RCC 7860 (cell line): Measurements from ENCODE around the gene SPACA4.
A peak's percentile ranks its signal among the peaks of the same experiment; 100 is the strongest.

Experiments used
- DNase-seq: peaks from one replicate; pipeline ENCODE4 v3.0.0-alpha.2; 2015; ENCODE audit warnings: low spot score
- FAIRE-seq: peaks from 2 replicates; lab custom pipeline; 2012; peaks lifted over from hg19 to GRCh38; lab: Jason Lieb, UNC

The SPACA4 gene

DNA sequence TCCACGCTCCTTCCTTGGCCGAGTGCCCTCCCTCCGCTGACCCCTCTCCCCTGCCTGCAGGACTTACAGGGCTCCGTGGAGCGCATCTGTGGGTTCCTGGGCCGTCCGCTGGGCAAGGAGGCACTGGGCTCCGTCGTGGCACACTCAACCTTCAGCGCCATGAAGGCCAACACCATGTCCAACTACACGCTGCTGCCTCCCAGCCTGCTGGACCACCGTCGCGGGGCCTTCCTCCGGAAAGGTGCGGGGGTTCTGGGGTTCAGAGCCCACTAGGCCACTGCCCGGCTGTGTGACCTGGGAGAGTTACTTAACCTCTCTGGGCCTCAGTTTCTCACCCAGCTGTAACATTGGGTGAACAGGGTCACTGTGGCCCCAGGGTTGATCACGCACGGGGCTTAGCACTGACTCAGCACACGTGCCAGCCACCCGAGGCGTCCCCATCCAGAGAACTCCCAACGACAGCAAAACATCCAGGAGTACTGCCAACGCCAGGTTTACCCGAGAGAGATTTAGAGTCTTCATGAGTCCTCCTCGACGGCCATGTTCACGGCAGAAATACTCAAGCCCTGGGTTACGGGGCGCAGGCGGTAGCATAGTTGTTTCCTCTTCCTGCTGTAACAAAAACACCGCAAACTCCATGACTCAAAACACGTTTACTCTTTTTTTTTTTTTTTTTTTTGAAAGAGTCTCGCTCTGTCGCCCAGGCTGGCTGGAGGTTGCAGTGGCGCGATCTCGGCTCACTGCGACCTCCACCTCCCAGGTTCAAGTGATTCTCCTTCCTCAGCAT is 9.7 kb upstream of the SPACA4 start:
- FAIRE-seq, result no peak
- no peak for DNase-seq

DNA sequence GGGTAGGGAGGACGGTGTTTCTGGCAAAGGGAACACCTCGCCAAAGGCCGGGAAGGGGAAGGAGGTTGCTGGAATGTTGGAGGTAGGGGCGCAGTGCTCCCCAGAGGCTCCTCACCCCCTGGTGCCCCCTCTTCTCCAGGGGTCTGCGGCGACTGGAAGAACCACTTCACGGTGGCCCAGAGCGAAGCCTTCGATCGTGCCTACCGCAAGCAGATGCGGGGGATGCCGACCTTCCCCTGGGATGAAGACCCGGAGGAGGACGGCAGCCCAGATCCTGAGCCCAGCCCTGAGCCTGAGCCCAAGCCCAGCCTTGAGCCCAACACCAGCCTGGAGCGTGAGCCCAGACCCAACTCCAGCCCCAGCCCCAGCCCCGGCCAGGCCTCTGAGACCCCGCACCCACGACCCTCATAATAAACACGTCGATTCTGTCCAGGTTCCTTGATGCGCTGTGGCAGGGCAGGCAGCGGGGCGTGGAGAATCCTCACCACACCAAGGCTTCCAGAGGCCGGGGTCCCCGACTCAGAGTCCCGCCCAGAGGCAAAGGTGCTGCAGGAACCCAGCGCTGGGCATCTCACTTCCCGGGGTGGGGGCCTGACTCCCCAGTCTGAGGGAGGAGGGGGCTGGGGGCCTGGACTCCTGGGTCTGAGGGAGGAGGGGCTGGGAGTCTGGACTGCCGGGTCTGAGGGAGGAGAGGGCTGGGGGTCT is 7.4 kb upstream of the SPACA4 start:
- FAIRE-seq (no peak), DNase-seq (no peak)

DNA sequence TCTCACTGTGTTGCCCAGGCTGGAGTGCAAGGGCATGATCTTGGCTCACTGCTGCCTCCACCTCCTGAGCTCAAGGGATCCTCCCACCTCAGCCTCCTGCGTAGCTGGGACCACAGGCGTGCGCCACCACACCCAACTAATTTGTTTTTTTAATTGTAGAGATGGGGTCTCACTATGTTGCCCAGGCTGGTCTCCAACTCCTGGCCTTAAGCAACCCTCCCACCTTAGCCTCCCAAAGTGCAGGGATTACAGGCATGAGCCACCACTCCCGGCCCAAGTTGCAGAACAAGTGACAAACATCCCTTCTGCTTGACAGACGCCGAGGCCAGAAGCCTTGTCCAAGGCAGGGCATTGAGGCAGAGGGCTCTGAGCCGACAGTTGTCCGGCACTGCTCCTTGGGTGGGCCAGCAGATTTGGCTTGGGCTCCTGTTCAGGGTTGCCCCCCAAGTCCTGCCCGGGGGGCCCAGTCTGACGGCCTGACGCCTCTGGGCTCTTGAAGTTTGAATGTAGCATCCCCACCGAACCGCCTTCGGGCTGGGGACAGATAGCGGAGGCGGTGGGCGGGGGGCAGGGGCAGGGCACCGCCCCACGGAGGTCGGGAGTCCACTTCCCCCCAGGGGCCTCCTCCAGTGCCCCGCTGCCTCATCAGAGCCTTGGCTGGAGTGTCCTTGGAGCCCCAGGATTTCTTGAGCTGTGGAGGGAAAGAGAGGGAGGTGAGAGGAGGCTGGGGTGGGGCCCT is 5.7 kb upstream of the SPACA4 start:
- no peak for FAIRE-seq
- no peak for DNase-seq

DNA sequence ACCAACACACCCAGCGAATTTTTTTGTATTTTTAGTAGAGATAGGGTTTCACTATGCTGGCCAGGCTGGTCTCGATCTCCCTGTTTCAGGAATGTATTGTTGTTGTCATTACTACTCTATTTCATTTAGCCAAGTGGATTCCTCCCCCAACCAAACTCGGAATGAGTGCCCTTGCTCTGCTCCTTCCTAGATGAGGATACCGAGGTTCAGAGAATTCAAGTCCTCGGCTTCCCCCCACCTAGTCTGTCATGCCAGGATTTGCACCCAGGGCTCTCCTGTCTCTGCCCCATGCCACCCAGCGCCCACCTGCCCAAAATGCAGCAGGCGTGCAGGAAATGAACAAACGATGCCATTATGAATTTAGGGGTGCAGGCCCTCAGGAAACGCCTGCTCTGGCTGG is 3.5 kb upstream of the SPACA4 start:
- FAIRE-seq (no peak), DNase-seq (no peak)

DNA sequence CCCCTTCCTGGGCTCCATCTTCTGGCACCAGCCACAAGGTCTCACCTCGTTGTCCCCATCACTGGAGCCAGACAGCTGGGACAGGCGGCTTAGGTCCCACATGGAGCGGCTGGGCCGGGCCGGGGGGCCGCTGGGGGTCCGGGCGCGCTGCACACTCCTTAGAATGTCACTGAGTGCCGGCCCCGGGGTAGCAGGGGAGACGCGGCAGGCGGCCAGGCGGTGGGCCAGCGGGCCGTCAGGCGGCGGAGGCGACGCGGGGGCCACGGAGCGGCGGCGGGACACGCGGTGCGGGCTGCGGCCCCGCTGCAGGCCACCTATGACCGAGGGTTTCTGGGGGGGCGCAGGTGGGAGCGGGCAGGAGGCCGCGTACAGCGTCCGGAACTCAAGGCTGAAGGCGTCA is 3.1 kb upstream of the SPACA4 start:
- no peak for FAIRE-seq
- no peak for DNase-seq

DNA sequence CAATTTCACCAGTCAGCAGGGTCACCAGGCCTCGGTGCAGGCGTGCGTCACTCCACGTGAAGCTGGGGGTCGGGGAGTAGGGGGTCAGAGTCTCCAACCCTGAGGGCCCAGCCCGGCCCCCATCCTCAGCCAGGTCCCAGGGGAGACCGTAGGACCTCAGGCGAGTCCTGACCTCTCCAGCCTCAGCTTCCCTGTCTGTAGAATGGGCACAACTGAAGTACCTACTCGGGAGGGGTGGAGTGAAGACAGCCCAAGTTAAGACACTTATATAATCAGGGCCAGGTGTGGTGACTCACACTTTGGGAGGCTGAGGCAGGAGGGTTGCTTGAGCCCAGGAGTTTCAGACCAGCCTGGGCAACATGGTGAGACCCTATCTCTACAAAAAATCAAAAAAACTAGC is 2.7 kb upstream of the SPACA4 start:
- DNase-seq (no peak), FAIRE-seq (no peak)

DNA sequence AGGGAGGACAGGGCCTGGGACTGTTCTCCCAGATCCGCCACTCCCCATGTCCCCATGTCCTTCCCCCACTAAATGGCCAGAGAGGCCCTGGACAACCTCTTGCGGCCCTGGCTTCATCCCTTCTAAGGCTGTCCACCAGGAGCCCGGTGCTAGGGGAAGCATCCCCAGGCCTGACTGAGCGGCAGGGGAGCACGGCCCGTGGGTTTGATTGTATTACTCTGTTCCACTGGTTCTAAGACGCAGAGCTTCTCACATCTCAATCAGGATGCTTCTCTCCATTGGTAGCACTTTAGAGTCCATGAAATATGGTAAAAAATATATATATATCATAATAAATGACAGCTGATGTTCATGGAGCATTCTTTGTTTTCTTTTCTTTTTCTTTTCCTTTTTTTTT is 815 bp downstream of the SPACA4 start:
- FAIRE-seq (no peak), DNase-seq (no peak)

DNA sequence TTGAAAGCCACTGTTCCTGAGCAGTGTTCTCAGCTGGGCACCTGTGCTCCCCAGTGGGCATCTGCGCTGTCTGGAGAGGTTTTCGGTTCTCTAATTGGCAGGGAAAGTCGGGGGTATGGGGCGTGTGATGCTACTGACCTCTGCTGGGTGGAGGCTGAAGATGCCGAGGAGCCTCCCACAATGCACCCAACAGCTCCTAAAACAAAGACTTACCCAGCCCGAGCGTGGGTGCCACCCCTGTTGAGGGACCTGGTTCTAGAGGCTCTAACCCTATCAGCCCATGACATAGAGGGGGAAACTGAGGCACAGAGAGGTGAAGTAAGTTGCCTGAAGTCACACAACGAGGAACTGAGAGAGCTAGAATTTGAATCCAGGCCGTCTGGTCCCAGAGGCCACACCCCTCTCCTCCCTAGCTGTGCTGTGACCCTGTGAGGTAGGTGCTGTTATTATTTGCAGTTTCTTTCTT is 2.3 kb downstream of the SPACA4 start:
- no peak for DNase-seq
- no peak for FAIRE-seq

DNA sequence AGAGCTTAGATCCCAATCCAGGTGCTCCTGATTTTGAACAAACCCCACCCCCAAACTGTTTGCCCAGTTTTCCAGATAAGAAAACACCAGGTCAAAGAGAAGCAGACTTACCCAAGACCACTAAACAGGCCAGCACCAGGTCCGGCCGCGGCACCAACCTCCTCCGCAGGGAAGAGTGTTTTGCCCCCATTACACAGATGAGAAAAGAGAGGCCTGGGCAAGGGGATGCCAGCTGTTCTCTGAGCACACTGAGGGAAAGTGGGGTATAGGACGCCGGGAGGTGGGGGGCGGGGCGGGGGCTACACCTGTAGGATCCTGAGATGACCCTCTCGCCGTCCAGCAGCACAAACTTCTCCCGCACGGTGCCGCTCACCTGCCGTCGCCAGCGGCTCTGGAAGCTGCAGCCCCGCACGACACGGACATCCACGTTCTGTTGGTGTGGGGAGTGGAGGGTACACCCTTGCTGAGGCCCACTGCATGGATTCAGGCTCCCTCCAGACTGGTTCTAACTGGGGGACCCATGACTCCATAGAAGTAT is 3.1 kb downstream of the SPACA4 start:
- DNase-seq (no peak), FAIRE-seq (no peak)

DNA sequence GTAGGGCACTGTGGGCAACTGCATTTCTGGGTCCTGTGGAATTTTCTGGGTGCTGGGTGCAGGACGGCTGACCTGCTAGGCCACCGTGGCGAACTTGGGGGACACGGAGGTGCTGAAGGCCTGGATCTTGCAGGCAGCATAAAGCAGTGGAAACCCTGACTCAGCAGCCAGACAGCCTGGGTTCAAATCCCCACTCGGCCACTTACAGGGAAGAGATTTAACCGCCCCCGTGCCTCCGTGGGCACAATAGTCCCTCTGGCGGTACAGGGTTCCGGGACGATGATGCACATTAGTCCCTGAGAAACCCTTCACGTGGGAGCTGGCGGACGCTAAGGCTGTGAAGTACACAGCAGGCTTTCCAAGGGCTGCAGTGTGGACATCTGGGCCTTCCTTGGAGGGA is 5.3 kb downstream of the SPACA4 start:
- no peak for FAIRE-seq
- DNase-seq, result no peak

DNA sequence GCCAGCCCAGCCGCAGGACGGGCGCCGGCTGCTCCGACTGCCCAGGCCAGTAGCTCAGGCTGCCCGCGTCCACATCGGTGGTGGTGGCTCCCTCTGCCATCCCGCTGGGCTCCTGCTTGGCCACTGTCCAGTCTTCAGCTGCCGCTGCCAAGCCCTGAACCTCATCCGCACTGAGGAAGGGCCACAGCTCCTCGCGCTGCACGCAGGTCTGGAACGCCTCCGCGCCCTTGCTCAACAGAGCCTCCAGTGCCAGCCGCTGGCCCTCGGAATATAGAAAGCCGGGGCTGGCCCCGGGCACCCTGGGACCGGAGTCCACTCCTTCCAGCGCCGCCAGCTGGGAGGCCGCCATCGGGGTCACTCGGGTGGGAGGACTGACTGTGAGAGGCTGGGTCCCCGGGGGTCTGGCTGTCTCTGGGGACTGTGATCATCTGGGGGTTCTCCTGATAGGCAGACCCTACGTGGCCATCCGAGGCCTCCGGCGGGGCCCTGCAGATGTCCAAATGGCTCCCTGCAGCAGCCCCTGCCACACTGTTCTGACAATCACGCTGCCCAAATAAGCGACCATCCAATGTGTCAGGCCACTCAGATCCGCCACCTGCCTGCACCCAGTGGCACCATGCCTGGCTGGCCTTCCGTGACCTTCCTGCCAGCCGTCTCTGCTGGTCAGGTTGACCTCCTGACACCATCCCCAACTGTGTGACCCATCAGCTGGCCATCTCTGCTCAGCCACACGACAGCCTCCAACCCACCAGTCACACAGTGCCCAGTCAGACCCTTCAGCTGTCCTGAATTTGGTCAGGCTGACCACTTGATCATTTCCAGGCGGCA is 6.7 kb downstream of the SPACA4 start:
- DNase-seq, result peak; percentile 18
- FAIRE-seq, result no peak

DNA sequence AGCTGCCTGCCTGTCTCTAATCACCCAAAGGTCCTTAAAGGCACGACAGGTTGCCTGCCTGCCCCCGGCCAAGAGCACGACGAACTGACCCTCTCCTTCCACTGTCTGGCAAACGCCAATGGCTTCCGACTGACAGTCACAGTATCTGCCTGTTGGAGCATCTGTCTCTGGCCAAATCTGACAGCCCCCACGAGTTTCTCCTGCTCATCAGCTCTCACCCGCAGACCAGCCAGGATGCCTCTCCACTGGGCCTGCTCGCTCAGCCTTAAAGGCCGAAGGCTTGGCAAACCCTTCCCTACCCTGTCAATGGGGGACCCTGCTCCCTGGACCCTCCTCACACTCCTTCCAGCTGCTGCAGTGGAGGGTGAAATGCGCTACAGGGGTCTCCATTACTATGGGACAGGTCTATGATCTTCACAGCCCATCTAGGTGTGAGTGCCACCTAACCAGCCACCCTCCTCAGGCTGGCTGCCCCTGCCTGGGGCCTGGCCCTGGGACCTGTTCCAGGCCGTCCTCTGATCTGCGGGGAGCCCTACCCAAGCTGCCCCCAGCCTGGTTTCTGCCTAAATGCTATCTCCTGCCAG is 7.4 kb downstream of the SPACA4 start:
- FAIRE-seq (no peak), DNase-seq (no peak)

DNA sequence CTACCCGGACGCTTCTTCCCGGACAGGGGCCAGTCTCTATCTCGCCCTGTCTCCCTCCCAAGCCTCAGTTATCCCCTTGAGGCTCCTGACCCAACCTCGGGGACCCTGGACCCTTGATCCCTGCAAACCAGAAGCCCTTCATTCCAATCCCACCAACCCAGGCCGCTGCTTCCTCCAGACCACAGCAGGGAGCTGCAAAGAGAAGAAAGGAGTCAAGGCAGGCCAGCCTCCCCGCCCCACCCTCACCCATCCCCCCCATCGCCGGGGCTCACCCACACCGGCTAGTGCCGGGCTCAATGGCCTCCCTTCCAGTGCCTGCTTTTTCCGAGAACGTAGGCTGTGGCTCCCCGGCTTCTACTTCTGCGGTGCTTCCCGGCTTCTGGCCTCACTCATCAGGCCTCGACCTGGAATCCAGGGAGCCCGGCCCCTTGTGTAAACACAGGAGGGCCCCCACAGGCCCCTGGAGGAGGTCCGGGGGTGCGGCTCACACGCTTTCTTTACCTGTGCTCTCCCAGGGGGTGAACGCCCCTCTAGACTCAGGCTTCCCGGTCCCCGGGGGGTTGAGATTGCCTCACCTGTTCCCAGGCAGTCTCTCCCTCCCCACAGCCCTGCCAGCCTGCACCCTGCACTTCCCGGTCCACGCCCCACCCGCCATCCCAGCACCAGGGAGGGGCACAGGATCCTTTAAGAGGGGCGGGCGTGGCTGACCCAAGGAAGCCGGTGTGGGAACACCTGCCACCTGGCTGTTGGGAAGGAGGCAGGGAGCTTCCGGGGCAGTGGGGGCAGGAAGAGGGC is 8.1 kb downstream of the SPACA4 start, which contains the start of gene FAM83E:
FAM83E (minus strand) TSS at position 641 of the 795 bp plus-strand sequence. CDS start 1,704 bp downstream, outside the sequence.
- FAIRE-seq, result no peak

DNA sequence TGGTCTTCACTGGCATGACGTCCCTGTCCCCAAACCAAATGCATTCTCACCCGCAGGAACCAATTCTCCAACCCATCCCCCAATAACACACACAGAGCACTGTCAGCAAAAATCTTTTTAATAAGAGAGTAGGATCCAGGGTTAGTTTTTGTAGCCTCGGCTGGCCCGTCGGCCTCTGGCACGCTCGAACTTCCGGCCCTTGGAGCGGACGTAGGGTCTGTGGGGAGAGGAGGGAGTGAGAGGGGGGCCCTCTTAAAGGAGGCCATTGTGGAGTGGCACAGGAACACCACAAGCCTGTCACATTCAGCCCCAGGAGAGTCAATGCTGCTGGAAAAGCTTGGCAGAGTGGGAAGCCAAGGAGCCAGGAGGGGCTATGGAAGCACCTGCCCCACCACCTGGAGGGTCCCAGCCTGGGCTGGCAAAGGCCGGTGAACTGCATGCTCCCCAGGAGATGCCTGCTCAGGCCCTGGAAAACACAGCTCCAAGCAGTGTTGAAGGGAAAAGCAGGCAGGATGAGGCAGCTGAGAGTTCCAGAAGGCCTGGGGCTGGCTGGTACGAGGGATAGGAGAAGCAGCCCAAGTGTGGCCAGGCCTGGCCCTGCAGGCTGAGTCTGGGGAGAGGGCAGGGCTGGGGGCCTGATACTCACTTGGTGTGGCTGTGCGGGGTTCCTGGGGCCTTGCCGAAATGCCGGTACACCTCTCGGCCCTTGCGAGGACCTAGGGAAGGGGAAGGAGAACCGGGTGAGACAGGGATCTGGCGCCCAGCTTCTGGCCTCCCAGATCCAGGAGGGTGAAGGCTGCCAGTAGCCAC is 8.9 kb downstream of the SPACA4 start:
- DNase-seq, result no peak
- FAIRE-seq, result no peak

More for the DNA sequence above, 8.1 kb downstream of the SPACA4 start, which contains the start of gene FAM83E:
- no peak for DNase-seq

DNA sequence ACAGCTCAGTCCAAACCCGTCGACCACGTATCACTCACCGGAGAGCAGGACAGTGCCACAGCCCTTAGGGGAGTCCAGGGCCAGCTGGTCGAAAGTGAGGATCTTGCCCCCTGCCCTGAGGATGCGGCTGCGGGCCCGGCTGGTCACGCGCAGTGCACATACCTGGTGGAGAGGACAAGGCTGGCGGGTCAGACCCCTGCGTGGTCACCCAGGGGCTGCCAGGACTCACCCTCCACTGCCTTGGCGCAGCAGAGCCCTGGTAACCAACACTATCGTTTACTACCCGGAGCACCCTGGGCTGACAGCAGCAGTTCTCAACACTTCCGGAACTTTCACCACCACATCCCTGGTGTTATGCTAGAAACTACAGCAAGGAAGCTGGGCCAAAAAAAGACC is 9.5 kb downstream of the SPACA4 start:
- DNase-seq, result no peak
- FAIRE-seq, result no peak

DNA sequence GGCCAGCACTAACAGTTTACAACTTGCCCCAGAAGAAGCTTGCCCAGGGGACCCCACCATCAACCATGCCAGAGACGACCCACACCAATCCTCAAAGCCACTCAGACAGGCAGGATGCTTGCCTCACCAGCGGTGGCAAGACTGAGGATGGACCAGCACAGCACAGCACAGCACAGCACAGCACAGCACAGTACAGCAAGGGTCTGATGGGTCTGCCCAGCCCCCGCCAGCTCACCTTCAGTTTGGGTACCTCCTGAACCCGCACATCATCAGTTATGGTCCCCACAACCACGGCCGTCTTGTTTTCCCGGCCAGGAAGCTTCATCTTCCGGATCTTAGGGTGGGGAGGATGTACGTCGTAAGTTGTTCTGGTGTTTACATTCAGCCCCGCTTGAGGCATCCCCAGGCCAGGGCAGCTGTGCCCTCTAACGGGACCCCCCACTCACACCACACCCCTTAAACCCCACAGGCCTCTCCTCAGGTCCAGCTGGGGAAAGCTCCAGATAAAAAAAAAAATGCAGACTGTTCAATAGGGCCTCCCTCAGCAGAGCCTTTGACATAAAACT is 10.0 kb downstream of the SPACA4 start:
- FAIRE-seq (no peak), DNase-seq (no peak)

DNA sequence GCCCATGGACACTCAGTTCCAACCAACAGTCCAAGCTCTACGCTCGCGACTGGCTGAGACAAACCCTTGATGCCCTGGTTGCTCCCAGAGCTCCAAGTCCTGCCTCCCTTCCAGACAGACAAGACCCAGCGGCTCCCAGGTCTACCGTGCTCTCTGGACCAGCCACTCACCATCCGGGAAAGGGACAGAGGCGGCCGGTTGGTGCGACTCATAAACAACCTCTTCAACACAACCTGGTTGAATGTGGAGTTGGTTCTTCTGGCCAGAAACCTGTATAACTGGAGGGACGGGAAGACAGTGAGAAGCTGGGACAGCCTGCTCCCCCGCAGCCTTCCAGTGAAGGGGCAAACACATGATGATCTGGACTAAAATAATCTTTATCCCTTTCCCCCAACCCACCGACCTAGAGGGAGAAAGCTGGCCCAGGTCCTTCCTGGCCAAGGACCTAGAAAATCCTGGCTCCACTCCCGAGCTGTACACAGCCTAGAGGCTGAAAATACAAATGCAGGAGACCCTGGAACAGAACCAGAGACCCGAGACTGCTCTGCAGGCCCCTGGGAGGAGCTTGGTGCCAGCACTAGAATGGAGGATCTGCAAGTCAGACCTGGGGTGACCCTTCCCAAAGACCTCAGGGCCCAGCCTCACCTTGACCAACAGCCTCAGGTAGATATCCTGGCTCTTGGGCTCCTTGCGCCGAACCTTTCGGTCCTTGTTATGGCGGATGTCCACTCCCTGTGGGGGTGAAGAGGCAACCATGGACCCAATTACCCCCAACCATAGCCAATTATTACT is 10.8 kb downstream of the SPACA4 start:
- FAIRE-seq, result no peak
- DNase-seq, result no peak
